Measurements from ENCODE around the gene CNGB1. TPM values are rescaled to one million over a fixed set of nuclear protein-coding genes. Genes with fewer than 3 reads are reported as not detected.

CNGB1 gene
- total and polyA plus RNA-seq, 2 of the 13 experiments (the other 11 are each of a cell fraction or from before 2014, with no cell fraction given), result 0.02 to 0.15 TPM

DNA sequence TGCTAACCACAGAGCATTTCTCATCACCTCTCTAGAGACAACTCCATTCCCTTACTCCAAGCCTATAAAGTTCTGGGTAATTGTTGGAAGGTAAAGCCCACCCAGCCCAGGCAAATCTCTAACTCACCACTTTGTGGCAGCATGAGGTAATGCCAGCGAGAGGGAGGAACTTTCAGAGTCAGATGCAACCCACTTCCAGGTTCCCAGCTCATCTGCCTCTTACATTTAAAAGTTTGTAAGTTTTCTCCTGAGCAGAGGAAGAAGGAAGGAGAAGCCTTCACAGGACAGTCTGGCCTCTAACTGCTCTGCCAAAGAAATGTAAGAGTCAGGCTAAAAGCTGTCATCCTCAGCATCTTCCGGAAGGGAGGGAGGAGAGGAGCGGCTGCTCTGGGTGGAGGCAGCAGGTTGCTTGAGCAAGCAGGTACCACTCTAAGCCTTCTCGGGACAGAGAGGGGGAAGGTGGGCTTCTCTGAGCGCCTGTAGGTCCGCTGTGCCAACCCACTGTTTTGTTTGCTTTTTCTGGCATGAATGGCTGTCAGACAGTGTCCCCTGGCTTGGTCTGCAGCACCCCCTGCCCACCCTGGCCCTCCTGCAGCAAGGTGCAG, 28.5 kb upstream of the CNGB1 start (continued):
- TF ChIP-seq, protein P1, sequence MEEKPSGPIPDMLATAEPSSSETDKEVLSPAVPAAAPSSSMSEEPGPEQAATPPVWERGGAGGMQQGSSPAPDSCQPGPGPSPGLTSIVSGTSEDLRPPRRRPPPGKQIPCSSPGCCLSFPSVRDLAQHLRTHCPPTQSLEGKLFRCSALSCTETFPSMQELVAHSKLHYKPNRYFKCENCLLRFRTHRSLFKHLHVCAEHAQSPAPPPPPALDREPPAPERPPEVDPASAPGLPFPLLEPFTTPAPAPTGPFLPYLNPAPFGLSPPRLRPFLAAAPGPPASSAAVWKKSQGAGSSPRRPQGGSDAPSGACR (CRISPR knock-in tag; IDR thresholded peaks at IDR 0.05), result no peak
- TF ChIP-seq ZSCAN12 (CRISPR knock-in tag; IDR thresholded peaks at IDR 0.05), result no peak
- TF ChIP-seq ZNF550 (CRISPR knock-in tag; IDR thresholded peaks at IDR 0.05; ENCODE audit: borderline replicate concordance), result no peak
- TF ChIP-seq SSRP1 (CRISPR knock-in tag; IDR thresholded peaks at IDR 0.05), result no peak
- 0 out of 2 replicates have a peak, but pooled peaks have one; percentile 12 for TF ChIP-seq ZSCAN29 (CRISPR knock-in tag; conservative IDR thresholded peaks at IDR 0.05)
- TF ChIP-seq HOXD1 (CRISPR knock-in tag; IDR thresholded peaks at IDR 0.05), result no peak
- TF ChIP-seq ARNT2 (CRISPR knock-in tag; IDR thresholded peaks at IDR 0.05; ENCODE audit: low read depth), result peak; percentile 24
- no peak for TF ChIP-seq SIN3B (IDR thresholded peaks at IDR 0.05; ENCODE audit: low read length)
- no peak for TF ChIP-seq SRSF1 (optimal IDR thresholded peaks at IDR 0.05; ENCODE audit: low read depth, low read length)
- no peak for TF ChIP-seq ZNF891 (CRISPR knock-in tag; IDR thresholded peaks at IDR 0.05)
- no peak for TF ChIP-seq HNRNPLL (IDR thresholded peaks at IDR 0.05; ENCODE audit: low read depth, low read length, poor library complexity, severe bottlenecking)
- no peak for TF ChIP-seq RAD51 (IDR thresholded peaks at IDR 0.05; ENCODE audit: borderline replicate concordance)
- TF ChIP-seq ZNF772 (CRISPR knock-in tag; IDR thresholded peaks at IDR 0.05), result no peak
- TF ChIP-seq HHEX (CRISPR knock-in tag; IDR thresholded peaks at IDR 0.05), result no peak
- TF ChIP-seq HNF4G (IDR thresholded peaks at IDR 0.05; ENCODE audit: borderline replicate concordance, low read depth, low read length), result no peak
- TF ChIP-seq HNF4G (CRISPR knock-in tag; IDR thresholded peaks at IDR 0.05; ENCODE audit: borderline replicate concordance, low read depth), result no peak
- no peak for TF ChIP-seq ZNF234 (CRISPR knock-in tag; conservative IDR thresholded peaks at IDR 0.05)
- no peak for TF ChIP-seq TEAD3 (CRISPR knock-in tag; optimal IDR thresholded peaks at IDR 0.05; ENCODE audit: borderline replicate concordance)
- TF ChIP-seq ZBTB7A (CRISPR knock-in tag; IDR thresholded peaks at IDR 0.05), result no peak; the same call in 1 of the 2 replicates
- TF ChIP-seq HNRNPL (IDR thresholded peaks at IDR 0.05; ENCODE audit: low read depth, low read length), result 0 out of 2 replicates have a peak, but pooled peaks have one; percentile 17
- no peak for TF ChIP-seq ZNF121 (CRISPR knock-in tag; IDR thresholded peaks at IDR 0.05)
- no peak for TF ChIP-seq TBL1XR1 (IDR thresholded peaks at IDR 0.05; ENCODE audit: borderline replicate concordance, low read length, partially characterized antibody)
- TF ChIP-seq, protein P2, sequence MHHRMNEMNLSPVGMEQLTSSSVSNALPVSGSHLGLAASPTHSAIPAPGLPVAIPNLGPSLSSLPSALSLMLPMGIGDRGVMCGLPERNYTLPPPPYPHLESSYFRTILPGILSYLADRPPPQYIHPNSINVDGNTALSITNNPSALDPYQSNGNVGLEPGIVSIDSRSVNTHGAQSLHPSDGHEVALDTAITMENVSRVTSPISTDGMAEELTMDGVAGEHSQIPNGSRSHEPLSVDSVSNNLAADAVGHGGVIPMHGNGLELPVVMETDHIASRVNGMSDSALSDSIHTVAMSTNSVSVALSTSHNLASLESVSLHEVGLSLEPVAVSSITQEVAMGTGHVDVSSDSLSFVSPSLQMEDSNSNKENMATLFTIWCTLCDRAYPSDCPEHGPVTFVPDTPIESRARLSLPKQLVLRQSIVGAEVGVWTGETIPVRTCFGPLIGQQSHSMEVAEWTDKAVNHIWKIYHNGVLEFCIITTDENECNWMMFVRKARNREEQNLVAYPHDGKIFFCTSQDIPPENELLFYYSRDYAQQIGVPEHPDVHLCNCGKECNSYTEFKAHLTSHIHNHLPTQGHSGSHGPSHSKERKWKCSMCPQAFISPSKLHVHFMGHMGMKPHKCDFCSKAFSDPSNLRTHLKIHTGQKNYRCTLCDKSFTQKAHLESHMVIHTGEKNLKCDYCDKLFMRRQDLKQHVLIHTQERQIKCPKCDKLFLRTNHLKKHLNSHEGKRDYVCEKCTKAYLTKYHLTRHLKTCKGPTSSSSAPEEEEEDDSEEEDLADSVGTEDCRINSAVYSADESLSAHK (CRISPR knock-in tag; IDR thresholded peaks at IDR 0.05; ENCODE audit: borderline replicate concordance), result no peak
- TF ChIP-seq CBX2 (IDR thresholded peaks at IDR 0.05; ENCODE audit: low read depth, low read length), result no peak
- no peak for TF ChIP-seq CBX2 (CRISPR knock-in tag; IDR thresholded peaks at IDR 0.05; ENCODE audit: low read depth)
- TF ChIP-seq MED8 (CRISPR knock-in tag; IDR thresholded peaks at IDR 0.05; ENCODE audit: insufficient replicate concordance), result no peak
- no peak for TF ChIP-seq EED (CRISPR knock-in tag; IDR thresholded peaks at IDR 0.05)
- peak; percentile 52 for TF ChIP-seq ZNF501 (CRISPR knock-in tag; IDR thresholded peaks at IDR 0.05)
- TF ChIP-seq ZNF20 (CRISPR knock-in tag; IDR thresholded peaks at IDR 0.05), result no peak
- no peak for TF ChIP-seq NCOA1 (CRISPR knock-in tag; IDR thresholded peaks at IDR 0.05)
- no peak for TF ChIP-seq ZNF101 (CRISPR knock-in tag; IDR thresholded peaks at IDR 0.05; ENCODE audit: borderline replicate concordance, low read depth)
- no peak for TF ChIP-seq RFX5 (IDR thresholded peaks at IDR 0.05; ENCODE audit: low read depth, low read length)

Data from HepG2 (cell line).